ENCODE measurements around the gene PTPN5. TPM values are rescaled to one million over a fixed set of nuclear protein-coding genes. Genes with fewer than 3 reads are reported as not detected.

The PTPN5 gene
- total RNA-seq, 1 experiment from 2014 or later, result not detected

- CTCF ChIA-PET, result interaction anchor here (1.4 kb wide), 1 partner anchor 159 kb away, joined by 5 read pairs; no protein-coding TSS in a partner anchor
- Mint-ChIP-seq H3K4me1 (ENCODE audit: low read depth, unreplicated experiment) (peaks cover 5% of the 10 kb centered on the region), H3K27me3 (ENCODE audit: insufficient read depth, unreplicated experiment) (peaks cover 24% of the 10 kb centered on the region), H3K9me3 (ENCODE audit: unreplicated experiment) (no peaks in the 10 kb centered on the region), H3K27ac (ENCODE audit: unreplicated experiment) (no peak overlapping the region), H3K36me3 (ENCODE audit: insufficient read depth, unreplicated experiment) (peaks cover 4% of the 10 kb centered on the region), H3K4me3 (ENCODE audit: unreplicated experiment) (peak overlapping the region; percentile 68)
- Histone ChIP-seq H3K4me3 (ENCODE audit: low read depth, low read length) (peak overlapping the region; percentile 60), H3K9me3 (no peaks in the 10 kb centered on the region), H3K36me3 (ENCODE audit: control insufficient read depth, insufficient read depth, low read length) (no peaks in the 10 kb centered on the region), H3K4me1 (peaks cover 4% of the 10 kb centered on the region), H3K27me3 (replicated peaks; ENCODE audit: control insufficient read depth, insufficient read depth, low read length) (peaks cover 1% of the 10 kb centered on the region)
- BruUV-seq (replicated peaks), result no TSS peak
- POLR2A ChIA-PET, result interaction anchor here (0.9 kb wide), 1 partner anchor 10 kb away, joined by 4 read pairs; no protein-coding TSS in a partner anchor
- no peak for TF ChIP-seq CTCF (IDR thresholded peaks at IDR 0.05; ENCODE audit: insufficient read depth in 1 of 2, low read depth in 1 of 2, low read length in 1 of 2, severe bottlenecking in 1 of 2, unreplicated experiment in 1 of 2)
- intact Hi-C loops (cut with micrococcal nuclease; ENCODE audit: unreplicated experiment), result loop anchor here (2.0 kb wide), 1 partner anchor 66 kb away; no protein-coding TSS in a partner anchor
- no peak for DNase-seq
These were observed 92.4 kb downstream of the PTPN5 start for GRCh38 chr11:18699269-18699596.

DNA sequence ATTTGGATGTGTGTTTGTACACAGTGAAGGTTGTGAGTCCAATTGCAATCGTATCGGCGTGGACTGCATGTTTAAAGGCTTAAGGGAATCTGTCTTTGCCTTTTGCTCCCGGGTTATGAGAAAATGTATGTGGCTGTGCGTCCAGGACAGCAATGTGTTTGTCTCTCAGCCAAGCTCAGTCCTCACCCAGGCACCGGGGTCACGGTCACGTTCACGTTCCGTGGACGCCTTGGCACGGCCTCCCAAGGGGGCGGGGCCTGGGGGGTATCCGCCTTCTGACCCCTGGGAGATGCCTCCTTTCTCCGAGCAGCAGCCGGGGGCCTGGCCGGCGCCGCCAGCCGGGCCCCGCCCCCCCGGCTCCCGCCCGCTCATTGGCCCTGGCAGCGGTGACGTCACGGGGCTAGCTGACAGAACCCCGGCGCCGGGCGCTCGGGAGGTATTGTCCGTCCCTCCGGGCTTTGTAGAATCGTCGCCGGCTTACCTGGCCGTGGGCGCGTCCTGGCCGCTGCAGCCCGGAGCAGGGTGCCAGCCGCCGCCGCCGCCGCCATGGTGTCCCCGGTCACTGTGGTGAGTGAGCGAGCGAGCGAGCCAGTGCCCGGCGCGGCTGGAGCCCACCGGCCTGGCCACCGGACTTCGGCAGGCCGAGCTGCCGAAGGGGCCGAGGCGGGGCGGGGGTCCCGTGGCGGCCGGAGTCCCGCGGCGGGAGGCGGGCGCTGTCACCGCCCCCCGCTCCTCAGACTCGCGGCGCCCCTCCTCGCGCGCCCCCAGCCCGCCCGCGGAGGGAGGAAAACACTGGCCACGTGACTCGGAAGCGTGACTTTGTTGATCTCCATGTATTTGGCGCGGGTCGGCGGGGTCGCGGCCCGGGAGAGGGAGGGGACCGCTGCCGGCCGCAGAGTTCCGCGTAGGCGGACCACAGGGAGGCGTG lies 93.0 kb downstream of the PTPN5 start, which contains the start of gene TMEM86A:
Gene TMEM86A (plus strand): TSS at position 439 of the 928 bp plus-strand sequence. CDS start 108 bp downstream, at position 547.
- Histone ChIP-seq H3K4me3 (ENCODE audit: low read depth, low read length) (peak within 1 kb of the TSS; percentile 60), H3K4me1 (peaks cover 4% of the 10 kb centered on the region), H3K36me3 (ENCODE audit: control insufficient read depth, insufficient read depth, low read length) (no peaks in the 10 kb centered on the region), H3K27me3 (replicated peaks; ENCODE audit: control insufficient read depth, insufficient read depth, low read length) (peaks cover 1% of the 10 kb centered on the region), H3K9me3 (no peaks in the 10 kb centered on the region)
- Mint-ChIP-seq H3K9me3 (ENCODE audit: unreplicated experiment) (no peaks in the 10 kb centered on the region), H3K27me3 (ENCODE audit: insufficient read depth, unreplicated experiment) (peaks cover 23% of the 10 kb centered on the region), H3K27ac (ENCODE audit: unreplicated experiment) (no peak within 1 kb of the TSS), H3K36me3 (ENCODE audit: insufficient read depth, unreplicated experiment) (peaks cover 4% of the 10 kb centered on the region), H3K4me3 (ENCODE audit: unreplicated experiment) (peak within 1 kb of the TSS; percentile 68), H3K4me1 (ENCODE audit: low read depth, unreplicated experiment) (peaks cover 5% of the 10 kb centered on the region)
- DNase-seq, result peak; percentile 88 to 94
- intact Hi-C loops (cut with micrococcal nuclease; ENCODE audit: unreplicated experiment), result loop anchor here (2.0 kb wide), 1 partner anchor 66 kb away; no protein-coding TSS in a partner anchor
- ChIA-PET POLR2A (interaction anchor here (0.7 to 0.9 kb wide), 2 partner anchors 9 to 211 kb away, joined by 3 to 4 read pairs; no protein-coding TSS in a partner anchor), CTCF (interaction anchor here (0.6 to 1.4 kb wide), 3 partner anchors 146 to 303 kb away, joined by 3 to 5 read pairs (median 3); no protein-coding TSS in a partner anchor)
- no TSS peak for BruUV-seq (replicated peaks)
- TF ChIP-seq CTCF (IDR thresholded peaks at IDR 0.05; ENCODE audit: insufficient read depth in 1 of 2, low read depth in 1 of 2, low read length in 1 of 2, severe bottlenecking in 1 of 2, unreplicated experiment in 1 of 2), result peak in 1 of 2 experiments; percentile 15

DNA sequence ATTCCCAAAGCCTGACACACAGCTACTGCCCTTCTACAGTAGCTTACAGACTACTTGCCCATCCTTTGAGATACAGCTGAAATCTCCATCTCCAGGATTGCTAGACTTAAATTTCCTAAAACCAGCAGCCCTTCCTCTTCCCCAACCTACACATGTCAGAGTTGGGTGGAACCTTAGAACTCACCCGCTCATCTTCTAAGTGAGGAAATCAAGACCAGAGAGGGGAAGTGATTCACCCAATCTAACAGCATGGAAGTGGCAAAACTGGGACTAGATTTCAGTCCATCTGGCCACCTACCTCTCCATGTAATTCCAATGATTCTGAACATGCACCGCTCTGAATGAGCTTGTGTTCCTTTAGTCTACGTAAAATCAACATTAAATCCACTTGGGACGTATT lies 94.0 kb downstream of the PTPN5 start:
- TF ChIP-seq CTCF (IDR thresholded peaks at IDR 0.05; ENCODE audit: insufficient read depth in 1 of 2, low read depth in 1 of 2, low read length in 1 of 2, severe bottlenecking in 1 of 2, unreplicated experiment in 1 of 2), result no peak
- Mint-ChIP-seq H3K4me1 (ENCODE audit: low read depth, unreplicated experiment) (peaks cover 5% of the 10 kb centered on the region), H3K27ac (ENCODE audit: unreplicated experiment) (no peak overlapping the region), H3K36me3 (ENCODE audit: insufficient read depth, unreplicated experiment) (peaks cover 4% of the 10 kb centered on the region), H3K9me3 (ENCODE audit: unreplicated experiment) (no peaks in the 10 kb centered on the region), H3K27me3 (ENCODE audit: insufficient read depth, unreplicated experiment) (peaks cover 20% of the 10 kb centered on the region), H3K4me3 (ENCODE audit: unreplicated experiment) (peak overlapping the region; percentile 68)
- DNase-seq, result no peak
- H3K9me3 ChIP-seq, result no peaks in the 10 kb centered on the region
- H3K36me3 ChIP-seq (ENCODE audit: control insufficient read depth, insufficient read depth, low read length), result no peaks in the 10 kb centered on the region
- no peak overlapping the region for H3K4me3 ChIP-seq (ENCODE audit: low read depth, low read length)
- no TSS peak for BruUV-seq (replicated peaks)
- intact Hi-C loops (cut with micrococcal nuclease; ENCODE audit: unreplicated experiment), result no loop called here
- H3K4me1 ChIP-seq, result peaks cover 4% of the 10 kb centered on the region
- POLR2A ChIA-PET, result no interaction called here
- CTCF ChIA-PET, result no interaction called here
- peaks cover 1% of the 10 kb centered on the region for H3K27me3 ChIP-seq (replicated peaks; ENCODE audit: control insufficient read depth, insufficient read depth, low read length)
